OCI-LY7 (cell line): ENCODE data around the gene CCDC178.

Experiments used
- CTCF ChIP-seq: fragments of 200-600 bp; sonication (generic); conservative IDR thresholded peaks from 2 replicates; pipeline ENCODE4 v1.5.1; 2014; ENCODE audit warnings: mild to moderate bottlenecking, antibody characterized with exemption, low read length, moderate library complexity, mixed read lengths
- EZH2phosphoT487 ChIP-seq: fragments of 200-600 bp; sonication (generic); IDR thresholded peaks from 2 replicates; pipeline ENCODE4 v1.6.1; 2018; ENCODE audit warnings: low read depth, borderline replicate concordance, mild to moderate bottlenecking, mixed run types, antibody characterized with exemption, low read length, moderate library complexity, mixed read lengths

- TF ChIP-seq CTCF (no peak), EZH2phosphoT487 (no peak)
Observed at GRCh38 chr18:33040213-33040612, 400.3 kb downstream of the CCDC178 start.
